Activated CD8-positive, alpha-beta memory T cell treated with anti-CD3 and anti-CD28 coated beads for 4 hours (primary cell): ENCODE results near the gene C7.

ENCODE experiments used
- DNase-seq, 2 donors: peaks; one replicate each; pipeline ENCODE4 v3.0.0-alpha.2; 2020; ENCODE audit warnings: low read depth in 2 of 2

C7 gene

GRCh38 chr5:40916226-40916625 is 6.9 kb downstream of the C7 start:
- DNase-seq, result no peak

DNA sequence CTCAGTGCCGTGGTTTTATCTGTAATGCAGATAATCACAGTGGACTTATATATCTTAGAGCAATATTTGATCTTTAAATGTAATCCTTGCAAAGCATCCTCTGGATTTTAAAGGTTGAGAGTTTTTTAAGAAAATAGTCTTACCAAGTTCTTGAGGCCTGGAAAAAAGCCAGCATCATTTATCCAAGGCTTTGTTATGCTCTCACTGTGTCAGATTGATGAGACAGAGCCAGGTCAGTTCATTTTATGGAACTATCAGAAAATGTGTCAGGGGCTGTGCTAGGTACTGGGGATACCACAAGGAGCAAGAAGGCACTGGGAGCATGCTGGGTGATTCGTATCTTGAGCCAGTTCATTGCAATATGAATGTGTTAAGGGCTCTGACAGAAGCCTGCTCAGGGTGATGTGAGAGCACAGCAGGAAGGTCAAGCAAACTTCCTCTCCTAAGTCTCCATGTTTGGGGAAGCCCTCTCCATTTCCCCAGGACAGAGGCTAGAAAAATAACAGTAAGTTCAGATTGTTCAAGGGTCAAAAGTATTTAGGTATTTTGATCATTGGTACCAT is 19.7 kb downstream of the C7 start:
- DNase-seq, result no peak

- no peak for DNase-seq
These were observed 23.5 kb downstream of the C7 start for GRCh38 chr5:40932766-40933165.

DNA sequence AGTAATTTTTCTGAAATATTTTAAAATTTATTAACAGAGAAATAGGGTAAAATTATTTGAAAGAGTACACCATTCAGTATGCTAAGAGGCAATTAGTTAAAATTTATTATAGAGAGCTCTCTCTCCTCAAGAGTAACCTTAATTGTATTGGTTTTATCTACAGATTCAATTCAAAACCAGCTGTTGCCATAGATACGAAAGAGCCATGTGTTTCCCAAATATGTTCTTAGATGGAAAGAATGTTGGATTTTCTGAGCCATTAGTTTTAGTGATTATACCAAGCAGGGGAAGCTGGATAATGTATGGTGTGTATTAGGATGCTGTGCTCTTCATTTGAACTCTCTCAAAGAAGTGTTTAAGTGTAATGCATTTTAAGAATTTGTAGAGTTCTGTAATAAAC is 27.8 kb downstream of the C7 start:
- no peak for DNase-seq

GRCh38 chr5:40939753-40940152 is 30.5 kb downstream of the C7 start:
- no peak for DNase-seq

- DNase-seq, result no peak
These were observed 35.8 kb downstream of the C7 start for GRCh38 chr5:40945111-40945510.

- no peak for DNase-seq
These were observed 46.0 kb downstream of the C7 start for GRCh38 chr5:40955313-40955712.

DNA sequence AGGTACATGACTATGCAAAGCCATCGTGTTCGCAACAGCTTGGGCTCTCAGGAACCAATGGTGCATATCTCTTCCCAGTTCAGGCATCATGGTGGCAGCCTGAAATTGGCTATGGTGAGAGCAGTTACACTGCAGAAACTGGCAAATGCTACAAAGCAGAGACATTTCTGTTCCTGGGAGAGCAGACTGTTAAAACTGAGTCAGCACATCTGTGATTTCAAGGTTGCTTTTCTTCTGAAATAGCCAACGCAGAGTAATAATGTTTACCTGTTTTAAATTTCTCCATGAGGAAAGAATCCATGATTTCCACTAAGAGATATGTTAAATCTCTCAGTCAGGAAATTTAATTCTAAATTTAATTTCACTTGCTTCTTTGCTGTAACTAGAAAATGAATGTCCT is 47.8 kb downstream of the C7 start:
- no peak for DNase-seq

DNA sequence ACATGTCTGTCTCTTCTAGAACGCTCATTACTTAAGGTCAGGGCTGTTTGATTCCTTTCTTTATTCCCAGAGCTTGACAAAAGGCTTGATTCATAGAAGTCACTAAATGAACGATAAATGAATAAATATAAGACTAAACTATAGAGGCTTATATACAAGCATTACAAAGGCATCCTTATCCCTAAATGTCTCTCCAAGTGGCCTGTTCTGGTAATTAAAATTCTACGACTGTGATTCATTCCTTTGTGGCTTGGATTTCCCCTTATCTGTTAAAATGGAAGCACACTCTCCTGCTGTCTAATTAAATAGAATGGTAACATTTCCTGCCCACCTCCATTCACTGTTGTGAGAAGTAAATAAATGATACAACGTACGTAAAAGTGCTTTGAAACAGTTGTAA is 49.5 kb downstream of the C7 start:
- no peak for DNase-seq

DNA sequence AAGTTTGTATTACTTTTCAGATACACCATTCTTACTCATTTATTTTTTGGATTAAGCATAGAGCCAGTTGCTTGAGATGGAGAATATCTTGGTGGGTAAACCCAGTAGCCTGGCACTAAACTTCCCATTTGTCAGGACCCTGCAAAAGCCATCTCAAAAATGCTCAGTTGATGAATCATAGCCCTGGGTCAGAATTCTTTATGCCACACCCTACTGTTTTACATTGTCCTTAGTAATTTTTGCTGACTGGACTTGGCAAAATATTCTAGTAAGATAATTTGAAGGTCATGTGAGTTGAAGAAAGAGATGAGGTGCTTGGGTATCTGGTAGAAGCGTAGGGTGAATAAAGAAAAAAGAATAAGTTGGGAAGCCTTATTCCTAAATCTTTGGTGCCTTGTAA is 50.7 kb downstream of the C7 start:
- DNase-seq, result no peak

DNA sequence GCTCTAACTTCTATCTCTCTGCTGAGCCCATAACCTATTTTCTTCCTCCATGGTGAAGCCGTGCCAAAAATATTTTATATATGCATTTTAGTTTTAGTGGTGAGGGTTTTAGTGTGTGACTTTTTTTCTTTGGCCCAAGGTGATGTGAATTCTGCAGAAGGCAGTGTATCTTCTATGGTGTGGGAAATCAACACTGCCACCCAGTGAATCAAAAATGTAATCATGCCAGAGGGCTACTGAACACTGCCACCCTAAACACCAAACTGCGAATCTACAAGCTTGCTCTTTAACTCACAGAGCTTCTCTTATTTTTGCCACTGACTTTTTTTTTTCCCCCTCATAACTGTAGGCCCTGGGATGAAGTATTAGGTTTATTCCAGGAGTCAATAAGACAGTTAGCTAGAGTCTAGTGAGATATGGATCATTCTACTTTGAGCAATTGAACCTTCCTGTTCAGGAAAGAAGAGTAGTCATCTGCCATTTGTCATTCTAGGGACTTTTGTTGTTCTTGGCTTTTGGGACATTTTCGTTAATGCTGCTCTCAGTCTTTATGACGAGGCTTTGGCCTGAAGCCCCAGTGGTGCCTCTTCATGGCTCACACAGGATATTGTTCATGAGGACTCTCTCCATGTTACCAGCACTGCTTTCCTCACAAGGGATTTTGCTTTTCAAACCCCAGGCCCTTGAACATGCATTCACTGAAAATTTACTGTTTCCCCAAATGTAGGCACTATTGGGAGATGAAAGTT is 53.1 kb downstream of the C7 start:
- no peak for DNase-seq

GRCh38 chr5:40972434-40972833 is 63.1 kb downstream of the C7 start:
- no peak for DNase-seq

DNA sequence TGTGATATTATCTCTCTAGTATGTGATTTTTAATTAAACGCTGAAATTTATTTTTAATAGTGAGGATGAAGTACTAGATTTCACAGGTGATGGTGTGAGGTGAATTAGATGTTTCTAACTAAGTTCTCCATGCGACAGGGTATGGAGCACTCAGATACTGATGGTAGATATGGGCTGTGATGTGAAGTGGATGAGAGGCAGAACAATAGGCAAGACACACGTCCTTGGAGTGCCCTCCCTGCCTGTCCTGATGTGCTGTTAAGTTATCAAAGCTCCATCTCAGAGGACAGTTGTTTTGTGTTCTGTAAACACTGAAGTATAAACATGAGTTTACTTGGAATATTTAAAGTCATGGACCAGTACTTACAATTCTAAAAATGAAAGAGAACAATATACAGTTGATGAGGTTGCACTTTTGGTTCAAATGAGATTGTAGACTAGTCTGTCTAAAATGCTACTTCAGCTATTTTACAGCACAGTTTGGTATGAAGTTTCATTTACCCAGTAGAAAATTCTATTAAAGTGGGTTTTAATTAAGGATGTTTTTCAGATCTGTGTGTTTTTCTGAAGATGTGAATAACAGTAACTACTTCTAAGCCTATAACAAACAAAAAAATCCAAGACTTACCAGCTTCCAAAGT is 64.2 kb downstream of the C7 start:
- DNase-seq, result no peak

GRCh38 chr5:40976041-40976440 is 66.7 kb downstream of the C7 start:
- no peak for DNase-seq

- DNase-seq, result no peak
These were observed 67.5 kb downstream of the C7 start for GRCh38 chr5:40976836-40977235.

GRCh38 chr5:40981420-40981819 is 72.1 kb downstream of the C7 start:
- DNase-seq, result no peak

GRCh38 chr5:40983781-40984180 is 74.5 kb downstream of the C7 start:
- no peak for DNase-seq

DNA sequence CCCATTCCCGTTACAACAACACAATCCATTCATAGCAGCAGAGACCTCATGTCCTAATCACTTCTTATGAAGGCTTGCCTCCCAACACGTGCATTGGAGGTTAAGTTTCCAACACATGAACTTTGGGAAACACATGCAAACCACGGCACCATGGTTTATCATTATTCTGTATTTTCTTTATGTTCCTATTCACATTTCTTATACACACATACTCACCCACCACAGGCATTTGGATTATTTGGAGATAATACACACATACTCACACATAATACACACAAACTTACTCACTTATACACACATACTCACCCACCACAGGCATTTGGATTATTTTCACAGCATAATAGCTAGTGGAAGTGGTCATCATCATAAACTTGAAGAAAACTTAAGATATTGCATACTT is 75.6 kb downstream of the C7 start:
- no peak for DNase-seq

DNA sequence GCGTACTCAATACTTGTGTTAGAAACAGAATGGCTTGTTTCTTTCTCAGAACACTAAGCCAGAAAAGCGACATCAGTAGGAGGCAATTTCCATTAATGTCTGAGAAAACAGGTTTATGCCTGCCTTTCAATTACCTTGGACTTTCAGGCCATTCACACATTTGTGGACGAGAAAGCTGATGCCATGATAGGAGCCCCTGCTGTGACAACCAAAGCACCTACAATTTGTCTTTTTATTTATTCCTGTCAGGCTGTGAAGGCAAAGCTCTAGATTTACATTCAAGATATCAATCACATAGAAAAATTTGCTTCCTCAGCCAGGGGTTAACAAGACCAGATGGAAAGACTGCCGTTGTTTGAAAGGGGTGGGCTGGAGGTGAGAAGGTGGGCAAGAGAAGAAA is 76.2 kb downstream of the C7 start:
- DNase-seq, result no peak

DNA sequence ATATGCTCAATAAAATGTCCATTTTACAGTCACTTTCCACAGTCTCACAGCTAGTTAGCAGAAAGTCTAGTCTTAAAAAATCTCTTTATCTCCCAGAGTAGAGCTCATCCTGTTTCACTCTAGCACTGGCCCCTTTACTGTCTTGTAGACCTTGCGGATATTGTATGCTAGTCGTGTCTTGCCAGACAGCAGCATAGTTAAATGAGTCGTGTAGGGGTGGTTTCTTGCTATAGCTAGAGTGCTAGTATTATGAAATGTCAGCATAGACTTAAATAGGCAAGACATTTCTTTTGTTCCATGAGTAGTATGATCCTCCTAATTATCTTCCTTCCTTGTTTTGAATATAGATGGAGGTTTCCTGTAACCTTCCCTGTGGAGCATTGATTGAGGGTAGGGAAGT is 77.4 kb downstream of the C7 start:
- no peak for DNase-seq

DNA sequence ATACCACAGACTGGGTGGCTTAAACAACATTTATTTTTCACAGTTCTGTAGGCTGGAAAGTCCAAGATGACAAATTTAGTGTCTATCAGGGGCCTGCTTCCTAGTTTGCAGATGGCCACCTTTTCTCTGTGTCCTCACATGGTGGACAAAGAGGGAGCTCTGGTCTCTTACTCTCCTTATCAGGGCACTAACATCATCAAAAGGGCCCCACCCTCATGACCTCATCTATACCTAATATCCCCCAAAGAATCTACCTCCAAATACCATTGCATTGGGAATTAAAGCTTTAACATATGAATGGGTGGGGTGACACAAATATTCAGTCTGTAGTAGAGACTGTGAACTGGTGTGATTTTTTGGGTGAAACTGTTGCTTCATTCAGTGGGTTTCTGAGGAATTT is 78.1 kb downstream of the C7 start:
- no peak for DNase-seq

DNA sequence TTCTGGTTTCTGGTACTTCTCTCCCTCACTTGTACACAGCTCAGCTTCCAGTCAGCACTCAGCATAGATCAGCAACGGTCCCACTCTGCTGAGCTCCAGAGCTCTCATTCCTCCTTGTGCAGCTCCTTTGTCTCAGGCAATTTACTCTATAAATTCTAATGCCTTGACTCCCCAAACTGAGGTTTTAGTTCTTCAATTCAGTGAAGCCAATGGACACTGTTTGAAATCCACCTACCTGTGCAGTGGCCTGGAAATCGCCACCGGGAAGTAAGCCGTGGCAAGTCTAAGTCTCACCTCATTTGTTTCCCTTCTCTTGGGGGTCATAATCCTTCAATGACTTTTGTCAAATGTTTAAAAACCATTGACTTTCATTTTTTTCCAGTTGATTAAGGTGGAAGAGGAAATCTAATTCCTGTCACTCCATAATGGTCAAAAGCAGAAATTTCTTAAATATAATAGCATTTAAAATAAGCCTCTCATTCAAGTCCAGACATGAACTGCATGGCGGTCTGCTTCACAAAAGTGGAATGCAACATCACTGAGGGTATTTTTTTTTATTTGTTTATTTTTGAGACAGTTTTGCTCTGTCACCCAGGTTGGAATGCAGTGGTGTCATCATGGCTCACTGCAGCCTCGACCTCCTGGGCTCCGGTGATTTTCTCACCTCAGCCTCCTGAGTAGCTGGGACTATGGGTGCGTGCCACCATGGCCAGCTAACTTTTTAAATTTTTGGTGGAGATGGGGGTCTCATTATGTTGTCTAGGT is 79.6 kb downstream of the C7 start:
- DNase-seq, result no peak
